ENCODE results near the gene IL4I1. TPM values are rescaled to one million over a fixed set of nuclear protein-coding genes. Genes with fewer than 3 reads are reported as not detected.
A peak's percentile ranks its signal among the peaks of the same experiment; 100 is the strongest.

IL4I1 gene
- total RNA-seq, 1 experiment from 2014 or later = 0.61 TPM

- Histone ChIP-seq H2AK5ac (ENCODE audit: insufficient read length, low read length) (no peak overlapping the region), H3K4me1 (ENCODE audit: insufficient read depth, low read length) (no peaks in the 10 kb centered on the region), H3K18ac (ENCODE audit: insufficient read length, low read depth, low read length) (no peak overlapping the region), H4K5ac (ENCODE audit: insufficient read length, low read depth, low read length) (no peak overlapping the region), H2BK15ac (ENCODE audit: low read depth, low read length) (no peak overlapping the region), H2BK5ac (ENCODE audit: insufficient read length, low read length) (no peak overlapping the region), H2AFZ (ENCODE audit: low read length) (no peak overlapping the region), H3K27me3 (ENCODE audit: insufficient read depth, low read length) (no peaks in the 10 kb centered on the region), H3K79me1 (ENCODE audit: insufficient read depth, low read depth, low read length, poor library complexity, severe bottlenecking) (no peaks in the 10 kb centered on the region), H3K23me2 (ENCODE audit: insufficient read length, low read depth, low read length, poor library complexity, severe bottlenecking) (peaks cover 11% of the 10 kb centered on the region), H4K91ac (ENCODE audit: insufficient read length, low read depth, low read length) (no peak overlapping the region), H3K9ac (ENCODE audit: extremely low read depth, insufficient read length, low read length) (no peak overlapping the region), H3K27ac (ENCODE audit: insufficient read length, low read depth, low read length) (no peak overlapping the region), H3K4me2 (ENCODE audit: insufficient read depth, insufficient read length, low read length) (peak overlapping the region; percentile 78), H2BK120ac (ENCODE audit: low read depth, low read length, poor library complexity, severe bottlenecking) (no peak overlapping the region), H3K23ac (ENCODE audit: insufficient read length, low read depth, low read length) (no peak overlapping the region), H3K9me3 (ENCODE audit: control insufficient read depth, low read depth, low read length) (no peaks in the 10 kb centered on the region), H2BK12ac (ENCODE audit: insufficient read length, low read depth, low read length) (no peak overlapping the region), H2BK20ac (ENCODE audit: low read depth, low read length, poor library complexity, severe bottlenecking) (no peak overlapping the region), H3K14ac (ENCODE audit: insufficient read depth, low read length) (no peak overlapping the region), H3K79me2 (ENCODE audit: insufficient read depth, low read length) (no peaks in the 10 kb centered on the region; the same call in 1 of the 2 replicates), H4K20me1 (ENCODE audit: control insufficient read depth, insufficient read depth, insufficient read length) (no peaks in the 10 kb centered on the region), H3T11ph (ENCODE audit: low read length) (no peak overlapping the region), H3K56ac (ENCODE audit: insufficient read length, low read depth, low read length) (no peak overlapping the region), H3K4ac (ENCODE audit: low read depth, low read length) (no peak overlapping the region), H4K8ac (replicated peaks; ENCODE audit: insufficient read length, low read depth, low read length) (no peak overlapping the region)
- DNase-seq = no peak
- Mint-ChIP-seq H3K36me3 (ENCODE audit: insufficient read depth in 1 of 3, low read depth in 3 of 3) (peaks cover 43 to 54% (median 54%) of the 10 kb centered on the region in 3 experiments), H3K4me3 (no peak overlapping the region), H3K4me1 (peaks cover 18 to 28% of the 10 kb centered on the region in 2 experiments), H3K27me3 (ENCODE audit: low read depth) (no peaks in the 10 kb centered on the region), H3K9me3 (no peaks in the 10 kb centered on the region), H3K27ac (peak overlapping the region in 1 of 3 experiments; percentile 63; a peak in 2 of 7 replicates)
- no CpG with 5 or more reads among the region's 12 CpGs for WGBS (ENCODE audit: extremely low coverage, insufficient read length, low lambda C conversion rate)
- TF ChIP-seq CTCF (conservative IDR thresholded peaks at IDR 0.05) = no peak
Observed at GRCh38 chr19:49879243-49879963, 17.3 kb downstream of the IL4I1 start.

Data from H9 (cell line).